Activated naive CD4-positive, alpha-beta T cell treated with anti-CD3 and anti-CD28 coated beads for 36 hours (primary cell): ENCODE results near the gene GPR108. TPM values are rescaled to one million over a fixed set of nuclear protein-coding genes. Genes with fewer than 3 reads are reported as not detected.

ENCODE experiments used
- CTCF ChIA-PET: fragments of 350-600 bp; sonication (Branson Sonifier 250); formaldehyde crosslinking; loops from one replicate; lab custom pipeline; 2021; ENCODE audit warnings: antibody characterized with exemption; lab: Charles Lee
- DNase-seq: peaks from one replicate; pipeline ENCODE4 v3.0.0-alpha.2; 2020
- H3K27ac Mint-ChIP-seq: one replicate; pipeline ENCODE4 v1.8.0; 2021; ENCODE audit warnings: mild to moderate bottlenecking, mixed read lengths
- H3K27me3 Mint-ChIP-seq: one replicate; pipeline ENCODE4 v1.8.0; 2021; ENCODE audit warnings: low read depth, mixed read lengths
- H3K36me3 Mint-ChIP-seq: one replicate; pipeline ENCODE4 v1.8.0; 2021; ENCODE audit warnings: low read depth, mixed read lengths
- H3K4me1 Mint-ChIP-seq: one replicate; pipeline ENCODE4 v1.8.0; 2021; ENCODE audit warnings: low read depth, mixed read lengths
- H3K4me3 Mint-ChIP-seq: one replicate; pipeline ENCODE4 v1.8.0; 2021; ENCODE audit warnings: mild to moderate bottlenecking, moderate library complexity, mixed read lengths
- H3K9me3 Mint-ChIP-seq: one replicate; pipeline ENCODE4 v1.8.0; 2021; ENCODE audit warnings: mixed read lengths
- intact Hi-C: fragments of 100-400 bp; cut with micrococcal nuclease; formaldehyde crosslinking; loops from one replicate; pipeline ENCODE4 v1.15.1; 2023
- microRNA-seq: library from miRNA; unstranded; fragments of <30 nt; microRNA quantifications from one replicate; pipeline ENCODE4 v1.2.0, GENCODE V29; 2022; ENCODE audit warnings: borderline microRNAs expressed, borderline replicate concordance
- total RNA-seq, 2 experiments: library from RNA; stranded (reverse); gene quantifications; one replicate each; pipeline ENCODE4 v1.2.3, GENCODE V29; 2021

Gene GPR108
- total RNA-seq, 2 experiments from 2014 or later, result 54.0 to 59.9 TPM

GRCh38 chr19:6687114-6687513, 50.3 kb downstream of the GPR108 start:
- Mint-ChIP-seq H3K27ac (no peak overlapping the region), H3K27me3 (no peaks in the 10 kb centered on the region), H3K9me3 (no peaks in the 10 kb centered on the region), H3K4me1 (no peaks in the 10 kb centered on the region), H3K4me3 (no peak overlapping the region), H3K36me3 (no peaks in the 10 kb centered on the region)
- intact Hi-C loops, result no loop called here
- DNase-seq, result no peak
- CTCF ChIA-PET, result interaction anchor here (0.6 to 1.0 kb wide), 3 partner anchors 10 to 321 kb away, joined by 3 to 4 read pairs (median 3); no protein-coding TSS in a partner anchor

- intact Hi-C loops, result no loop called here
- Mint-ChIP-seq H3K4me1 (no peaks in the 10 kb centered on the region), H3K27ac (no peak overlapping the region), H3K4me3 (no peak overlapping the region), H3K36me3 (no peaks in the 10 kb centered on the region), H3K27me3 (no peaks in the 10 kb centered on the region), H3K9me3 (no peaks in the 10 kb centered on the region)
- CTCF ChIA-PET, result interaction anchor here (1.0 kb wide), 1 partner anchor 11 kb away, joined by 4 read pairs; no protein-coding TSS in a partner anchor
- DNase-seq, result no peak
These were observed 50.8 kb downstream of the GPR108 start for GRCh38 chr19:6686628-6686975.

GRCh38 chr19:6685962-6686627, 51.3 kb downstream of the GPR108 start:
- DNase-seq, result no peak
- Mint-ChIP-seq H3K27ac (no peak overlapping the region), H3K27me3 (no peaks in the 10 kb centered on the region), H3K4me1 (no peaks in the 10 kb centered on the region), H3K9me3 (no peaks in the 10 kb centered on the region), H3K36me3 (no peaks in the 10 kb centered on the region), H3K4me3 (no peak overlapping the region)
- CTCF ChIA-PET, result interaction anchor here (1.0 kb wide), 1 partner anchor 11 kb away, joined by 4 read pairs; no protein-coding TSS in a partner anchor
- intact Hi-C loops, result no loop called here

- intact Hi-C loops, result no loop called here
- no peaks in the 10 kb centered on the region for H3K4me1 Mint-ChIP-seq
- H3K36me3 Mint-ChIP-seq, result no peaks in the 10 kb centered on the region
- no peak overlapping the region for H3K4me3 Mint-ChIP-seq
- H3K27ac Mint-ChIP-seq, result no peak overlapping the region
- CTCF ChIA-PET, result no interaction called here
- H3K27me3 Mint-ChIP-seq, result no peaks in the 10 kb centered on the region
- peaks cover 2% of the 10 kb centered on the region for H3K9me3 Mint-ChIP-seq
- DNase-seq, result no peak
These were observed 51.9 kb downstream of the GPR108 start for GRCh38 chr19:6685482-6685881.

GRCh38 chr19:6683971-6684370, 53.4 kb downstream of the GPR108 start:
- intact Hi-C loops, result no loop called here
- peaks cover 10% of the 10 kb centered on the region for H3K4me1 Mint-ChIP-seq
- CTCF ChIA-PET, result no interaction called here
- H3K4me3 Mint-ChIP-seq, result no peak overlapping the region
- no peak for DNase-seq
- H3K27me3 Mint-ChIP-seq, result no peaks in the 10 kb centered on the region
- H3K27ac Mint-ChIP-seq, result no peak overlapping the region
- peaks cover 3% of the 10 kb centered on the region for H3K36me3 Mint-ChIP-seq
- peaks cover 13% of the 10 kb centered on the region for H3K9me3 Mint-ChIP-seq

- no peak for DNase-seq
- Mint-ChIP-seq H3K4me1 (peaks cover 23% of the 10 kb centered on the region), H3K27ac (no peak overlapping the region), H3K9me3 (peaks cover 19% of the 10 kb centered on the region), H3K36me3 (peaks cover 3% of the 10 kb centered on the region), H3K4me3 (no peak overlapping the region), H3K27me3 (no peaks in the 10 kb centered on the region)
- intact Hi-C loops, result no loop called here
- CTCF ChIA-PET, result no interaction called here
These were observed 54.7 kb downstream of the GPR108 start for GRCh38 chr19:6682607-6683128.

- intact Hi-C loops, result no loop called here
- no peak overlapping the region for H3K27ac Mint-ChIP-seq
- no peaks in the 10 kb centered on the region for H3K27me3 Mint-ChIP-seq
- peaks cover 3% of the 10 kb centered on the region for H3K36me3 Mint-ChIP-seq
- DNase-seq, result no peak
- H3K4me1 Mint-ChIP-seq, result peaks cover 39% of the 10 kb centered on the region
- CTCF ChIA-PET, result no interaction called here
- peaks cover 20% of the 10 kb centered on the region for H3K9me3 Mint-ChIP-seq
- H3K4me3 Mint-ChIP-seq, result no peak overlapping the region
These were observed 57.2 kb downstream of the GPR108 start for GRCh38 chr19:6680141-6680540.

Small RNA genes within 50 kb of the gene (microRNA-seq; reads per million reads assigned to microRNA genes)
- gene MIR6791, result not detected

Other genes with a start within 250 kb of the GPR108 start
- 1 to 10 TPM; 6.4 to 7.0 TPM for gene TUBB4A, start 235.3 kb downstream of the GPR108 start, total RNA-seq
- 1 to 10 TPM; 1.3 to 1.5 TPM for gene TNFSF9, start 206.6 kb downstream of the GPR108 start, total RNA-seq
- gene CD70, start 146.4 kb downstream of the GPR108 start, total RNA-seq, result 1 to 10 TPM; 3.1 to 3.7 TPM
- gene TNFSF14, start 67.4 kb downstream of the GPR108 start, total RNA-seq, result 10 to 100 TPM; 13.1 to 14.5 TPM
- gene C3, start 16.9 kb downstream of the GPR108 start, total RNA-seq, result under 1 TPM; 0.81 to 0.94 TPM
- gene TRIP10, start 2.1 kb upstream of the GPR108 start, total RNA-seq, result 10 to 100 TPM; 56.2 to 61.1 TPM
- 10 to 100 TPM; 23.2 to 24.9 TPM for gene SH2D3A, start 29.9 kb upstream of the GPR108 start, total RNA-seq
- gene VAV1, start 35.1 kb upstream of the GPR108 start, total RNA-seq, result 100 to 1,000 TPM in 1 of 2 experiments, 10 to 100 TPM in 1; 93.6 to 103 TPM
- 10 to 100 TPM in 1 of 2 experiments, 1 to 10 TPM in 1; 9.1 to 11.2 TPM for gene ADGRE1, start 150.0 kb upstream of the GPR108 start, total RNA-seq